Endometrial microvascular endothelial cells (primary cell): Measurements from ENCODE around the gene CCDC150. TPM values are rescaled to one million over a fixed set of nuclear protein-coding genes. Genes with fewer than 3 reads are reported as not detected.
"Not testable (repeated sequence)": the region's sequence is repeated elsewhere in the genome, so short reads cannot be mapped to it uniquely, and the experiment has no call there.

Experiments used
- in situ Hi-C: cut with HindIII; loops from 2 replicates; pipeline ENCODE4 v1.10.0; 2017; ENCODE audit warnings: low sequenced_read_pairs, low pct_unique_long_range_greater_than_20kb; ENCODE audit errors: inconsistent ontology term
- total RNA-seq: library from RNA; depleted of rRNA; stranded (reverse); fragments of >200 nt; gene quantifications from one replicate; pipeline ENCODE4 v1.2.3, GENCODE V29; 2015; ENCODE audit errors: inconsistent ontology term

Gene CCDC150
- total RNA-seq: 7.8 TPM

GRCh38 chr2:196639180-196640030, at the start of gene CCDC150:
TSS of gene CCDC150 (plus strand) at chr2:196639715. CDS start at chr2:196639767, 52 bp downstream.
- in situ Hi-C loops: no loop called here

GRCh38 chr2:196590286-196590685, 49.2 kb upstream of the CCDC150 start:
- in situ Hi-C loops: no loop called here

GRCh38 chr2:196591004-196591403, 48.5 kb upstream of the CCDC150 start:
- in situ Hi-C loops: no loop called here

- in situ Hi-C loops: no loop called here
Observed at GRCh38 chr2:196591621-196592022, 47.9 kb upstream of the CCDC150 start.

- in situ Hi-C loops: no loop called here
Observed at GRCh38 chr2:196592331-196592910, 47.1 kb upstream of the CCDC150 start.

GRCh38 chr2:196592911-196593881, 46.3 kb upstream of the CCDC150 start, which contains the start of gene HECW2:
TSS of gene HECW2 (minus strand) at chr2:196593554.
- in situ Hi-C loops: no loop called here

GRCh38 chr2:196594158-196594557, 45.4 kb upstream of the CCDC150 start:
- in situ Hi-C loops: no loop called here

- in situ Hi-C loops: no loop called here
Observed at GRCh38 chr2:196597531-196597930, 42.0 kb upstream of the CCDC150 start.

GRCh38 chr2:196598412-196598811, 41.1 kb upstream of the CCDC150 start:
- in situ Hi-C loops: no loop called here

GRCh38 chr2:196598846-196599245, 40.7 kb upstream of the CCDC150 start:
- in situ Hi-C loops: no loop called here

GRCh38 chr2:196601430-196602306, 37.8 kb upstream of the CCDC150 start:
- in situ Hi-C loops: no loop called here

GRCh38 chr2:196604196-196604595, 35.3 kb upstream of the CCDC150 start:
- in situ Hi-C loops: no loop called here

GRCh38 chr2:196606516-196606915, 33.0 kb upstream of the CCDC150 start:
- in situ Hi-C loops: no loop called here

- in situ Hi-C loops: no loop called here
Observed at GRCh38 chr2:196607073-196607472, 32.4 kb upstream of the CCDC150 start.

GRCh38 chr2:196607896-196608295, 31.6 kb upstream of the CCDC150 start:
- in situ Hi-C loops: not testable (repeated sequence)

GRCh38 chr2:196609806-196610205, 29.7 kb upstream of the CCDC150 start:
- in situ Hi-C loops: no loop called here

- in situ Hi-C loops: no loop called here
Observed at GRCh38 chr2:196610796-196611195, 28.7 kb upstream of the CCDC150 start.

GRCh38 chr2:196613302-196613701, 26.2 kb upstream of the CCDC150 start:
- in situ Hi-C loops: no loop called here
